Measurements from ENCODE around the gene TNFSF8.

- TF ChIP-seq, protein P1, sequence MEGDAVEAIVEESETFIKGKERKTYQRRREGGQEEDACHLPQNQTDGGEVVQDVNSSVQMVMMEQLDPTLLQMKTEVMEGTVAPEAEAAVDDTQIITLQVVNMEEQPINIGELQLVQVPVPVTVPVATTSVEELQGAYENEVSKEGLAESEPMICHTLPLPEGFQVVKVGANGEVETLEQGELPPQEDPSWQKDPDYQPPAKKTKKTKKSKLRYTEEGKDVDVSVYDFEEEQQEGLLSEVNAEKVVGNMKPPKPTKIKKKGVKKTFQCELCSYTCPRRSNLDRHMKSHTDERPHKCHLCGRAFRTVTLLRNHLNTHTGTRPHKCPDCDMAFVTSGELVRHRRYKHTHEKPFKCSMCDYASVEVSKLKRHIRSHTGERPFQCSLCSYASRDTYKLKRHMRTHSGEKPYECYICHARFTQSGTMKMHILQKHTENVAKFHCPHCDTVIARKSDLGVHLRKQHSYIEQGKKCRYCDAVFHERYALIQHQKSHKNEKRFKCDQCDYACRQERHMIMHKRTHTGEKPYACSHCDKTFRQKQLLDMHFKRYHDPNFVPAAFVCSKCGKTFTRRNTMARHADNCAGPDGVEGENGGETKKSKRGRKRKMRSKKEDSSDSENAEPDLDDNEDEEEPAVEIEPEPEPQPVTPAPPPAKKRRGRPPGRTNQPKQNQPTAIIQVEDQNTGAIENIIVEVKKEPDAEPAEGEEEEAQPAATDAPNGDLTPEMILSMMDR (IDR thresholded peaks at IDR 0.05): no peak
- TF ChIP-seq ZFX (IDR thresholded peaks at IDR 0.05; ENCODE audit: borderline replicate concordance): no peak
Measured at GRCh38 chr9:114883709-114884108, 46.7 kb downstream of the TNFSF8 start.

Measured in 22Rv1 (cell line).